ENCODE measurements around the gene FREY1.

DNA sequence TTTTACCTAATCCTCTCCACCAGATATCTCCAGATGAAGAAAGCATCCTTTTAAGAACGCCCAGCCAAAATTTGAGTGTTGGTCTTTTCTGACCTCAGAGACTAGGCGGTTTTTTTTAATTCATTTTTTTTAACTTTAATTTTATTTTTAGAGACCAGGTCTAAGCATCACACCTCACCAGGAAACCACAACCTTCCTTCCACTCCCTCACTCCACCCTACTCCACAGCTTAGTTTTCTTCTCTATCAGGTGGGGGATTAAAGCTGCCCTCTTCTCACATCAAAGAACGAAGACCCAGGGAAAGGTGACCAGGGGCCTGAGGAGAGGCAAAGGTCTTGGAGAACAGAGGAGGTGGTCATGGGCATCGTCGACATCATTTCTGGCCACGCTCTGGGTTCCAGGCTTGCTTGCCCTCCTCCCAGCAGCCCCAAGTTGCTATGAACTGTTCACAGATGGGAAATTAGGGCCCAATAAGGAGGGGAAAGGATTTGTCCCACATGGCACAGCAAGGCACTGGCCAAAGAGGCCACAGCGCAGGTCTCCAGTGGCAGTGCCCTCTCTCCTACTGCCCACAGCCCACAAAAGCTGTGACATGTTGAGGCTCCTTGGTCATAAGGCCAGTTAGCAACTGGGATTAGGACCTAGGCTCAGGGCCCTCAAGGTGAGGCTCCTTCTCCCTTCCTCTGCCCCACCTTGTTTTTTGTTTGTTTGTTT, 12.0 kb upstream of the FREY1 start:
- TF ChIP-seq, protein P1, sequence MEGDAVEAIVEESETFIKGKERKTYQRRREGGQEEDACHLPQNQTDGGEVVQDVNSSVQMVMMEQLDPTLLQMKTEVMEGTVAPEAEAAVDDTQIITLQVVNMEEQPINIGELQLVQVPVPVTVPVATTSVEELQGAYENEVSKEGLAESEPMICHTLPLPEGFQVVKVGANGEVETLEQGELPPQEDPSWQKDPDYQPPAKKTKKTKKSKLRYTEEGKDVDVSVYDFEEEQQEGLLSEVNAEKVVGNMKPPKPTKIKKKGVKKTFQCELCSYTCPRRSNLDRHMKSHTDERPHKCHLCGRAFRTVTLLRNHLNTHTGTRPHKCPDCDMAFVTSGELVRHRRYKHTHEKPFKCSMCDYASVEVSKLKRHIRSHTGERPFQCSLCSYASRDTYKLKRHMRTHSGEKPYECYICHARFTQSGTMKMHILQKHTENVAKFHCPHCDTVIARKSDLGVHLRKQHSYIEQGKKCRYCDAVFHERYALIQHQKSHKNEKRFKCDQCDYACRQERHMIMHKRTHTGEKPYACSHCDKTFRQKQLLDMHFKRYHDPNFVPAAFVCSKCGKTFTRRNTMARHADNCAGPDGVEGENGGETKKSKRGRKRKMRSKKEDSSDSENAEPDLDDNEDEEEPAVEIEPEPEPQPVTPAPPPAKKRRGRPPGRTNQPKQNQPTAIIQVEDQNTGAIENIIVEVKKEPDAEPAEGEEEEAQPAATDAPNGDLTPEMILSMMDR (IDR thresholded peaks at IDR 0.05), result no peak
- no peak for TF ChIP-seq EZH2 (IDR thresholded peaks at IDR 0.05; ENCODE audit: borderline replicate concordance, insufficient read depth, low read depth, low read length, poor library complexity, severe bottlenecking)

All from B cell (primary cell).